Ovary (tissue), 10 donors: ENCODE data around the gene SRRM1. TPM values are rescaled to one million over a fixed set of nuclear protein-coding genes. Genes with fewer than 3 reads are reported as not detected.

Experiments
- DNase-seq, 5 donors: peaks; one replicate each; pipeline ENCODE4 v3.0.0-alpha.2; 2019 to 2020
- H3K27ac ChIP-seq, 2 donors: fragments of 200-600 bp; one replicate each; pipeline versions ENCODE4 v1.5.1 to v1.8.0; 2019 to 2022
- H3K27me3 ChIP-seq: fragments of 200-600 bp; one replicate; pipeline ENCODE4 v1.8.0; 2022
- H3K36me3 ChIP-seq: fragments of 200-600 bp; sonication (generic); one replicate; pipeline ENCODE4 v1.5.1; 2019
- H3K4me1 ChIP-seq: one replicate; pipeline ENCODE4 v1.8.1; 2013; ENCODE audit warnings: mild to moderate bottlenecking, moderate library complexity; ENCODE audit not compliant: insufficient read depth
- H3K4me3 ChIP-seq: fragments of 200-600 bp; sonication (generic); one replicate; pipeline ENCODE4 v1.5.1; 2017
- H3K9me3 ChIP-seq, 2 donors: fragments of 200-600 bp in 1 of 2; sonication (generic) in 1 of 2; one replicate each; pipeline versions ENCODE4 v1.5.1 to v1.8.1; 2013 to 2019; ENCODE audit warnings: mild to moderate bottlenecking in 1 of 2, moderate library complexity in 1 of 2
- EP300 ChIP-seq: sonication (generic); formaldehyde crosslinking; IDR thresholded peaks from one replicate; pipeline ENCODE4 v1.6.1; 2017; ENCODE audit warnings: antibody characterized with exemption
- POLR2A ChIP-seq: fragments of 450-650 bp; IDR thresholded peaks from one replicate; pipeline ENCODE4 v1.6.1; 2017; ENCODE audit warnings: antibody characterized with exemption, mild to moderate bottlenecking, moderate library complexity
- WGBS, 3 donors: extraction: QIAGEN DNeasy Blood & Tissue Kit in 1 of 3; methylation state at CpG; one replicate each; pipeline versions ENCODE4 v1.1.5 to v1.1.7; 2013 to 2017; 5-methylcytosine and 5-hydroxymethylcytosine counted together
- intact Hi-C, 4 donors: fragments of 100-400 bp; cut with DNase I; formaldehyde crosslinking; loops; one replicate each; pipeline versions ENCODE4 v1.11.0 to v1.15.1; 2022 to 2023
- long read RNA-seq, 3 donors: library from polyadenylated mRNA in 2 of 3; unstranded in 2 of 3; transcript quantifications; one replicate each; pipeline ENCODE4 v2.0.0 and lab custom pipeline, GENCODE V29; 2021 to 2026
- polyA plus RNA-seq, 2 donors: library from polyadenylated mRNA; stranded (reverse); fragments of 200-250 nt in 1 of 2; fragments of 350-450 nt in 1 of 2; fragmentation: Illumina TruSeq in 1 of 2; extraction: RNeasy Lipid Tissue Mini Kit (QIAGEN cat#74804) in 1 of 2; gene quantifications; one replicate each; pipeline ENCODE4 v1.2.3, GENCODE V29; 2013 to 2014
- total RNA-seq, 7 donors: library from RNA; depleted of rRNA in 2 of 7; stranded (reverse); fragments of >200 nt in 2 of 7; fragmentation: NEBNext Ultra II Directional in 3 of 7; extraction: Animal tissue kit (Norgen Biotek cat#: 25700) in 3 of 7; gene quantifications; one replicate each; pipeline versions ENCODE4 v1.1.0 to v1.2.4, GENCODE V29; 2016 to 2023
- TF ChIP-seq, protein P1 (sequence below), 3 donors: fragments of 450-650 bp in 2 of 3; fragments of 200-600 bp in 1 of 3; IDR thresholded peaks; one replicate each; pipeline versions ENCODE4 v1.5.1 to v1.8.0; 2016 to 2022; ENCODE audit warnings: antibody characterized with exemption in 3 of 3, mild to moderate bottlenecking in 1 of 3
- donor health status: DM: no; HTN: no; CAD: no; lungs with moderate emphysema.
- donor health status: DM: no; HTN: no; CAD: no.
- donor health status: Bipolar disorder and iron deficiency.
- donor health status: DM: yes; HTN: yes; CAD: no.
- donor health status: DM: no; HTN: no; CAD: no.
- donor health status: DM: yes; HTN: yes; CAD: no.

Gene SRRM1, protein sequence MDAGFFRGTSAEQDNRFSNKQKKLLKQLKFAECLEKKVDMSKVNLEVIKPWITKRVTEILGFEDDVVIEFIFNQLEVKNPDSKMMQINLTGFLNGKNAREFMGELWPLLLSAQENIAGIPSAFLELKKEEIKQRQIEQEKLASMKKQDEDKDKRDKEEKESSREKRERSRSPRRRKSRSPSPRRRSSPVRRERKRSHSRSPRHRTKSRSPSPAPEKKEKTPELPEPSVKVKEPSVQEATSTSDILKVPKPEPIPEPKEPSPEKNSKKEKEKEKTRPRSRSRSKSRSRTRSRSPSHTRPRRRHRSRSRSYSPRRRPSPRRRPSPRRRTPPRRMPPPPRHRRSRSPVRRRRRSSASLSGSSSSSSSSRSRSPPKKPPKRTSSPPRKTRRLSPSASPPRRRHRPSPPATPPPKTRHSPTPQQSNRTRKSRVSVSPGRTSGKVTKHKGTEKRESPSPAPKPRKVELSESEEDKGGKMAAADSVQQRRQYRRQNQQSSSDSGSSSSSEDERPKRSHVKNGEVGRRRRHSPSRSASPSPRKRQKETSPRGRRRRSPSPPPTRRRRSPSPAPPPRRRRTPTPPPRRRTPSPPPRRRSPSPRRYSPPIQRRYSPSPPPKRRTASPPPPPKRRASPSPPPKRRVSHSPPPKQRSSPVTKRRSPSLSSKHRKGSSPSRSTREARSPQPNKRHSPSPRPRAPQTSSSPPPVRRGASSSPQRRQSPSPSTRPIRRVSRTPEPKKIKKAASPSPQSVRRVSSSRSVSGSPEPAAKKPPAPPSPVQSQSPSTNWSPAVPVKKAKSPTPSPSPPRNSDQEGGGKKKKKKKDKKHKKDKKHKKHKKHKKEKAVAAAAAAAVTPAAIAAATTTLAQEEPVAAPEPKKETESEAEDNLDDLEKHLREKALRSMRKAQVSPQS
- total RNA-seq: 100 to 1,000 TPM; 108 to 154 (median 123) TPM
- polyA plus RNA-seq: 100 to 1,000 TPM in 1 of 2 donors, 10 to 100 TPM in 1; 74.9 to 128 TPM
- long read RNA-seq, donor 1, transcript SRRM1-206 (4 exons, 799 nt): minor isoform, 18 of 283 reads
- long read RNA-seq, donor 1, transcript SRRM1-205 (4 exons, 2,624 nt): major isoform, 41 of 283 reads
- long read RNA-seq, donor 1, partial matches to known transcripts: 59 of 283 reads
- long read RNA-seq, donor 1, other reads (novel, unspliced or antisense): 160 of 283 reads
- long read RNA-seq, donor 2, partial matches to known transcripts: 72 of 82 reads
- long read RNA-seq, donor 2, other reads (novel, unspliced or antisense): 0 of 82 reads
- long read RNA-seq, donor 3, full-length matches to known transcripts: 15 of 156 reads
- long read RNA-seq, donor 3, partial matches to known transcripts: 42 of 156 reads
- long read RNA-seq, donor 3, other reads (novel, unspliced or antisense): 99 of 156 reads

DNA sequence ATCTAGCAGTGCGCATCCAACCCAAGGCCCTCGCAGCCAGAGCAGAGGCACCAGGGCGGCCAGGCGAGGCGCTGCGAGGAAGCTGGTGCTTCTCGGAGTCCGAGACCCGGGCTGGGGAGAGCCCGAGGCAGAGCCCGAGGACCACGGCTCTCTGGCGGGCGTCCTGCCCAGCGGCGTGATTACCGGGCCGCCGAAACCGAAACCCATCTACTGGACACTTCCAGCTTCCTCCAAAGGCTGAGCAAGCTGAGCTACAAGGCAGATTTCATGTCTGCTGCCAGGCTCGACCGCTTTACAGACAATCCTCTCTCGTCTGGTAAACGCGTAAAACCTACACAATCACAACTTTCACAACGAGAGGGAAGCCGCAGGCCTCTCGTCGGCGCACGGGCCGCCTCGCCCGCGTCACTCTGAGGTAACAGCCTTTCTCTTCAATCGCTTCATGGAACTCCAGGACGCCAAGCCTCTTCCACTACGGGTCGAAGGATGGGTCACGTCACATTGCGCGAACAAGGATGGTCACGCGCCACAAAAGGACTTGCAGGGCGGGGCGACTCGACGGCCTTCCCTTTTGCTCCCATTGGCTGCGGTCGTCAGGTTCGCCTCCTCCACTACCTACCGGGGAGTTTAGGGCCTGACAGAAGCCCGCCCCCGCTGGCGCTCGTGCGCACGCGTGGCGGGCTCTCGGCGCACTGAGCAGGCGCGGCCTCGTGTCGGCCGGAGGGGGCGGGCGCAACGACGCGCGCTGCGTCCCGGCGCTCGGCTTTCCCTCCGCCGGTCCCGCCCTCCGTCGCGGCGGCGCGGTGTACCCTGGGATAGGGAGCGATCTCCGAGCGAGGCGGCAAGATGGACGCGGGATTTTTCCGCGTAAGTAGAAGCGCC is at the start of gene SRRM1:
TSS of gene SRRM1 (plus strand) at position 822 of the 882 bp plus-strand sequence. CDS start at position 847, 25 bp downstream.
- TF ChIP-seq, protein P1, sequence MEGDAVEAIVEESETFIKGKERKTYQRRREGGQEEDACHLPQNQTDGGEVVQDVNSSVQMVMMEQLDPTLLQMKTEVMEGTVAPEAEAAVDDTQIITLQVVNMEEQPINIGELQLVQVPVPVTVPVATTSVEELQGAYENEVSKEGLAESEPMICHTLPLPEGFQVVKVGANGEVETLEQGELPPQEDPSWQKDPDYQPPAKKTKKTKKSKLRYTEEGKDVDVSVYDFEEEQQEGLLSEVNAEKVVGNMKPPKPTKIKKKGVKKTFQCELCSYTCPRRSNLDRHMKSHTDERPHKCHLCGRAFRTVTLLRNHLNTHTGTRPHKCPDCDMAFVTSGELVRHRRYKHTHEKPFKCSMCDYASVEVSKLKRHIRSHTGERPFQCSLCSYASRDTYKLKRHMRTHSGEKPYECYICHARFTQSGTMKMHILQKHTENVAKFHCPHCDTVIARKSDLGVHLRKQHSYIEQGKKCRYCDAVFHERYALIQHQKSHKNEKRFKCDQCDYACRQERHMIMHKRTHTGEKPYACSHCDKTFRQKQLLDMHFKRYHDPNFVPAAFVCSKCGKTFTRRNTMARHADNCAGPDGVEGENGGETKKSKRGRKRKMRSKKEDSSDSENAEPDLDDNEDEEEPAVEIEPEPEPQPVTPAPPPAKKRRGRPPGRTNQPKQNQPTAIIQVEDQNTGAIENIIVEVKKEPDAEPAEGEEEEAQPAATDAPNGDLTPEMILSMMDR (IDR thresholded peaks at IDR 0.05): peak in 2 of 3 donors; percentile 14 to 29
- TF ChIP-seq POLR2A: peak; percentile 99
- peak; percentile 88 for TF ChIP-seq EP300
- Histone ChIP-seq H3K9me3 (no peaks in the 10 kb centered on the region), H3K27ac (peak within 1 kb of the TSS; percentile 96 to 97), H3K27me3 (no peaks in the 10 kb centered on the region), H3K36me3 (no peaks in the 10 kb centered on the region), H3K4me1 (peaks cover 6% of the 10 kb centered on the region), H3K4me3 (peak within 1 kb of the TSS; percentile 94)
- intact Hi-C loops: loop anchor here in 1 of 4 donors (5.0 kb wide), 1 partner anchor 105 kb away; the partner anchor contains the start of gene CLIC4
- WGBS, 3 donors: 0% methylated on average over 71 to 95 of the region's 95 CpGs
- DNase-seq: peak; percentile 98 to 99 (median 99)

DNA sequence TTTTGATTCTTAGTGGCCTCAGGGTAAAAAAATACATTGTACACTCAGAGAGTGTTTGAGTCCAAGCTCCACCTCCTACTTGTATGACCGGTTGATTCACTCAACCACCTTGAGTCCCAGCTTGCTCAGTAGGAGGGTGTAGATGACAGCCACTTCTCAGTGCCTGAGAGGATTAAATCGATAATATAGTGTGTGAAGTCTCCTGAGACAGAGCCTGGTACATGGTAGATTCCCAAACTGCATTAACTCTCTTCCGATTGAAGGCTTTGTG is 48.8 kb upstream of the SRRM1 start:
- TF ChIP-seq, protein P1 (IDR thresholded peaks at IDR 0.05): no peak
- 77 to 90% (median 78%) methylated on average over 3 of the region's 3 CpGs for WGBS, 3 donors
- Histone ChIP-seq H3K36me3 (no peaks in the 10 kb centered on the region), H3K27ac (no peak overlapping the region), H3K9me3 (no peaks in the 10 kb centered on the region), H3K4me3 (no peak overlapping the region), H3K4me1 (no peaks in the 10 kb centered on the region), H3K27me3 (no peaks in the 10 kb centered on the region)
- intact Hi-C loops: no loop called here
- DNase-seq: no peak

DNA sequence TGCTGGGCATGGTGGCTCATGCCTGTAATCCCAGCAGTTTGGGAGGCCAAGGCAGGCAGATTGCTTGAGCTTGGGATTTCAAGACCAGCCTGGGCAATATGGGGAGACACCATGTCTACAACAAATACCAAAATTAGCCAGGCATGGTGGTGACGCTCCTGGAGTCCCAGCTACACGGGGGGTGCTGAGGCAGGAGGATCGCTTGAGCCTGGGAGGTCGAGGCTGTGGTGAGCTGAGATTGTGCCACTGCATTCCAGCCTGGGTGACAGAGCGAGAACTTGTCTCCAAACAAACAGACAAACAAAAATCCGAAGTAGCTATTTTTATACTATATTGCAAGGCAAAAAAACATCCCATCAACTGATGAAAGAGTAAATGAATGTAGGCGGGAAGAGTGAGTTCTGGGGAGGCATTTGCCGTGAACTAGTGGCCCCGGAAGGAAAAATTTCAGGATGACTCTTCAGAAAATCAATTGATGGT is 46.7 kb upstream of the SRRM1 start:
- DNase-seq: no peak
- no peak for TF ChIP-seq EP300
- TF ChIP-seq POLR2A: no peak
- TF ChIP-seq, protein P1 (IDR thresholded peaks at IDR 0.05): no peak
- Histone ChIP-seq H3K4me1 (no peaks in the 10 kb centered on the region), H3K9me3 (no peaks in the 10 kb centered on the region), H3K36me3 (no peaks in the 10 kb centered on the region), H3K4me3 (no peak overlapping the region), H3K27ac (no peak overlapping the region), H3K27me3 (no peaks in the 10 kb centered on the region)
- WGBS, 3 donors: 63 to 69% (median 67%) methylated on average over 9 of the region's 9 CpGs
- intact Hi-C loops: no loop called here
